HepG2 (cell line): ENCODE results near the gene DQX1. TPM values are rescaled to one million over a fixed set of nuclear protein-coding genes. Genes with fewer than 3 reads are reported as not detected.

ENCODE experiments used
- AHR ChIP-seq: IDR thresholded peaks from 2 replicates; pipeline ENCODE4 v1.6.1; 2018; ENCODE audit warnings: missing genetic modification reagents, missing compliant biosample characterization
- HDAC6 ChIP-seq: fragments of 200-600 bp; sonication (generic); IDR thresholded peaks from 2 replicates; pipeline ENCODE4 v1.7.0; 2017; ENCODE audit warnings: mild to moderate bottlenecking, antibody characterized with exemption, low read length, low read depth
- JDP2 ChIP-seq: sonication (generic); formaldehyde crosslinking; IDR thresholded peaks from 2 replicates; pipeline ENCODE4 v1.8.1; 2022; ENCODE audit warnings: missing genetic modification reagents, borderline replicate concordance
- MZF1 ChIP-seq: sonication (generic); formaldehyde crosslinking; IDR thresholded peaks from 2 replicates; pipeline ENCODE4 v1.8.1; 2023; ENCODE audit warnings: mild to moderate bottlenecking, missing genetic modification reagents, borderline replicate concordance
- PCBP2 ChIP-seq: fragments of 200-400 bp; formaldehyde crosslinking; optimal IDR thresholded peaks from 2 replicates; pipeline ENCODE3; 2018; ENCODE audit warnings: low read length, low read depth; ENCODE audit not compliant: poor library complexity, severe bottlenecking
- SP2 ChIP-seq: sonication (generic); formaldehyde crosslinking; IDR thresholded peaks from 2 replicates; pipeline ENCODE4 v1.5.1; 2020; ENCODE audit warnings: mild to moderate bottlenecking, missing genetic modification reagents
- ZBTB3 ChIP-seq: sonication (generic); formaldehyde crosslinking; IDR thresholded peaks from 2 replicates; pipeline ENCODE4 v1.4.0; 2020; ENCODE audit warnings: low read depth, mild to moderate bottlenecking, moderate library complexity, missing genetic modification reagents, borderline replicate concordance
- ZNF256 ChIP-seq: sonication (generic); formaldehyde crosslinking; conservative IDR thresholded peaks from 2 replicates; pipeline ENCODE4 v1.4.0; 2020; ENCODE audit warnings: missing genetic modification reagents
- ZNF33A ChIP-seq: sonication (generic); formaldehyde crosslinking; IDR thresholded peaks from 2 replicates; pipeline ENCODE4 v1.5.1; 2020; ENCODE audit warnings: missing genetic modification reagents, mild to moderate bottlenecking, moderate library complexity, borderline replicate concordance
- ZNF33B ChIP-seq: sonication (generic); formaldehyde crosslinking; IDR thresholded peaks from 2 replicates; pipeline ENCODE4 v1.5.1; 2020; ENCODE audit warnings: mild to moderate bottlenecking, missing genetic modification reagents
- ZNF547 ChIP-seq: sonication (generic); formaldehyde crosslinking; IDR thresholded peaks from 2 replicates; pipeline ENCODE4 v1.5.1; 2020; ENCODE audit warnings: mild to moderate bottlenecking, missing genetic modification reagents
- ZNF790 ChIP-seq: sonication (generic); formaldehyde crosslinking; IDR thresholded peaks from 2 replicates; pipeline ENCODE4 v1.8.0; 2022; ENCODE audit warnings: missing genetic modification reagents, mild to moderate bottlenecking, borderline replicate concordance
- polyA plus RNA-seq, 8 experiments: library from polyadenylated mRNA; depleted of rRNA in 3 of 8; stranded (reverse) in 7 of 8; unstranded in 1 of 8; fragments of >200 nt; fragmentation: Illumina TruSeq in 4 of 8; extraction: Trizol in 4 of 8; gene quantifications; 2 replicates each; pipeline versions ENCODE4 v1.2.1 to v1.2.3, GENCODE V29; 2011 to 2016; ENCODE audit warnings: low read depth in 4 of 8, missing spikeins in 1 of 8, mixed read lengths in 1 of 8; ENCODE audit not compliant: insufficient read depth in 1 of 8
- total RNA-seq, 5 experiments: library from RNA; depleted of rRNA; stranded (reverse); fragments of >200 nt; fragmentation: Illumina TruSeq; extraction: Trizol; gene quantifications; 2 replicates each; pipeline ENCODE4 v1.2.3, GENCODE V29; 2016; ENCODE audit warnings: low read depth in 1 of 5
- TF ChIP-seq, protein P1 (sequence below): sonication (generic); formaldehyde crosslinking; IDR thresholded peaks from 2 replicates; pipeline ENCODE4 v1.4.0; 2020; ENCODE audit warnings: missing genetic modification reagents, borderline replicate concordance
- TF ChIP-seq, protein P2 (sequence below): sonication (generic); formaldehyde crosslinking; IDR thresholded peaks from 2 replicates; pipeline ENCODE4 v1.8.1; 2022; ENCODE audit warnings: mild to moderate bottlenecking, missing genetic modification reagents
- TF ChIP-seq, protein P3 (sequence below): sonication (generic); formaldehyde crosslinking; IDR thresholded peaks from 2 replicates; pipeline ENCODE4 v1.4.0; 2020; ENCODE audit warnings: missing genetic modification reagents

DQX1 gene
- total and polyA plus RNA-seq, 2 of the 13 experiments (the other 11 are each of a cell fraction or from before 2014, with no cell fraction given): 27.6 to 89.8 TPM

DNA sequence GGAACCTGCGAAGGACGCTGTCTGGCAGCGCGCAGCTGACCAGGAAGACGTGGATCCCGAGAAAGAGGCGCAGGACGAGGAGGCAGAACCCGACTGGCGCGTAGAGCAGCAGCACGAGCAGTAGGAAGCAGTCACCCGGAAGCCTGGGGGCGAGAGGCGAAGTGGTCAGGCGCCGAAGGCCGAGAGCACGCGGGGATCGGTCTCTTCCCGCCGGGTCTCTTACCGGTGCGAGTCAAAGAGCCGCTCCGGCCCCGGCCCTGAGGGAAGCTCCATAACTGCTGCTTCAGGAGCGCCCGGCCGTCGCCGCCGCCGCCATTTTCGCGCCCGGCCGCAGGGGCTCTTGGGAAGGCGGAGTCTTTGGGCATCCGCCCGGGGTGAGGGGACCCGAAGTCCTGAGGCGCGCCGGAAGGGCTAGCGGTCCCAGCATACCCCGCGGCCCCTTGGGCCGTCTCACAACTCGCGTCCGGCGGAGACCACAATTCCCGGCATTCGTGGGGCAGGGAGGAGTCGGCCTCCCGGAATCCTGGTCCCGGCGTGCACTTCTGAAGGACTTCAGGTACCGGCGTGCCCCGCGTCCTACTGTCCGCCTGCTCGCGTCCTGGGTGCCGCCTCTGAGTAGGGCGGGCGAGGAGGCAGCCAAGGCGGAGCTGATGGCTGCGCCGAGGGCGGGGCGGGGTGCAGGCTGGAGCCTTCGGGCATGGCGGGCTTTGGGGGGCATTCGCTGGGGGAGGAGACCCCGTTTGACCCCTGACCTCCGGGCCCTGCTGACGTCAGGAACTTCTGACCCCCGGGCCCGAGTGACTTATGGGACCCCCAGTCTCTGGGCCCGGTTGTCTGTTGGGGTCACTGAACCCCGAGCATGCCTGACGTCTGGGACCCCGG lies 3.6 kb upstream of the DQX1 start, which contains the start of the genes AUP1 and HTRA2 (continued):
- TF ChIP-seq, protein P1, sequence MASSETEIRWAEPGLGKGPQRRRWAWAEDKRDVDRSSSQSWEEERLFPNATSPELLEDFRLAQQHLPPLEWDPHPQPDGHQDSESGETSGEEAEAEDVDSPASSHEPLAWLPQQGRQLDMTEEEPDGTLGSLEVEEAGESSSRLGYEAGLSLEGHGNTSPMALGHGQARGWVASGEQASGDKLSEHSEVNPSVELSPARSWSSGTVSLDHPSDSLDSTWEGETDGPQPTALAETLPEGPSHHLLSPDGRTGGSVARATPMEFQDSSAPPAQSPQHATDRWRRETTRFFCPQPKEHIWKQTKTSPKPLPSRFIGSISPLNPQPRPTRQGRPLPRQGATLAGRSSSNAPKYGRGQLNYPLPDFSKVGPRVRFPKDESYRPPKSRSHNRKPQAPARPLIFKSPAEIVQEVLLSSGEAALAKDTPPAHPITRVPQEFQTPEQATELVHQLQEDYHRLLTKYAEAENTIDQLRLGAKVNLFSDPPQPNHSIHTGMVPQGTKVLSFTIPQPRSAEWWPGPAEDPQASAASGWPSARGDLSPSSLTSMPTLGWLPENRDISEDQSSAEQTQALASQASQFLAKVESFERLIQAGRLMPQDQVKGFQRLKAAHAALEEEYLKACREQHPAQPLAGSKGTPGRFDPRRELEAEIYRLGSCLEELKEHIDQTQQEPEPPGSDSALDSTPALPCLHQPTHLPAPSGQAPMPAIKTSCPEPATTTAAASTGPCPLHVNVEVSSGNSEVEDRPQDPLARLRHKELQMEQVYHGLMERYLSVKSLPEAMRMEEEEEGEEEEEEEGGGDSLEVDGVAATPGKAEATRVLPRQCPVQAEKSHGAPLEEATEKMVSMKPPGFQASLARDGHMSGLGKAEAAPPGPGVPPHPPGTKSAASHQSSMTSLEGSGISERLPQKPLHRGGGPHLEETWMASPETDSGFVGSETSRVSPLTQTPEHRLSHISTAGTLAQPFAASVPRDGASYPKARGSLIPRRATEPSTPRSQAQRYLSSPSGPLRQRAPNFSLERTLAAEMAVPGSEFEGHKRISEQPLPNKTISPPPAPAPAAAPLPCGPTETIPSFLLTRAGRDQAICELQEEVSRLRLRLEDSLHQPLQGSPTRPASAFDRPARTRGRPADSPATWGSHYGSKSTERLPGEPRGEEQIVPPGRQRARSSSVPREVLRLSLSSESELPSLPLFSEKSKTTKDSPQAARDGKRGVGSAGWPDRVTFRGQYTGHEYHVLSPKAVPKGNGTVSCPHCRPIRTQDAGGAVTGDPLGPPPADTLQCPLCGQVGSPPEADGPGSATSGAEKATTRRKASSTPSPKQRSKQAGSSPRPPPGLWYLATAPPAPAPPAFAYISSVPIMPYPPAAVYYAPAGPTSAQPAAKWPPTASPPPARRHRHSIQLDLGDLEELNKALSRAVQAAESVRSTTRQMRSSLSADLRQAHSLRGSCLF (CRISPR knock-in tag): no peak
- TF ChIP-seq ZNF256 (0 out of 2 replicates have a peak, but pooled peaks have one; percentile 35), PCBP2 (no peak), ZBTB3 (CRISPR knock-in tag) (peak; percentile 81; the same call in 1 of the 2 replicates), MZF1 (CRISPR knock-in tag) (no peak), ZNF547 (peak; percentile 73), ZNF790 (peak; percentile 66; the same call in 1 of the 2 replicates), SP2 (CRISPR knock-in tag) (peak; percentile 67; the same call in 1 of the 2 replicates), JDP2 (CRISPR knock-in tag) (no peak), AHR (no peak), ZNF33A (CRISPR knock-in tag) (no peak), ZNF33B (CRISPR knock-in tag) (no peak; the same call in none of the 2 replicates), HDAC6 (no peak)
- TF ChIP-seq, protein P2, sequence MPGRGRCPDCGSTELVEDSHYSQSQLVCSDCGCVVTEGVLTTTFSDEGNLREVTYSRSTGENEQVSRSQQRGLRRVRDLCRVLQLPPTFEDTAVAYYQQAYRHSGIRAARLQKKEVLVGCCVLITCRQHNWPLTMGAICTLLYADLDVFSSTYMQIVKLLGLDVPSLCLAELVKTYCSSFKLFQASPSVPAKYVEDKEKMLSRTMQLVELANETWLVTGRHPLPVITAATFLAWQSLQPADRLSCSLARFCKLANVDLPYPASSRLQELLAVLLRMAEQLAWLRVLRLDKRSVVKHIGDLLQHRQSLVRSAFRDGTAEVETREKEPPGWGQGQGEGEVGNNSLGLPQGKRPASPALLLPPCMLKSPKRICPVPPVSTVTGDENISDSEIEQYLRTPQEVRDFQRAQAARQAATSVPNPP: peak; percentile 21; the same call in 1 of the 2 replicates
- TF ChIP-seq, protein P3, sequence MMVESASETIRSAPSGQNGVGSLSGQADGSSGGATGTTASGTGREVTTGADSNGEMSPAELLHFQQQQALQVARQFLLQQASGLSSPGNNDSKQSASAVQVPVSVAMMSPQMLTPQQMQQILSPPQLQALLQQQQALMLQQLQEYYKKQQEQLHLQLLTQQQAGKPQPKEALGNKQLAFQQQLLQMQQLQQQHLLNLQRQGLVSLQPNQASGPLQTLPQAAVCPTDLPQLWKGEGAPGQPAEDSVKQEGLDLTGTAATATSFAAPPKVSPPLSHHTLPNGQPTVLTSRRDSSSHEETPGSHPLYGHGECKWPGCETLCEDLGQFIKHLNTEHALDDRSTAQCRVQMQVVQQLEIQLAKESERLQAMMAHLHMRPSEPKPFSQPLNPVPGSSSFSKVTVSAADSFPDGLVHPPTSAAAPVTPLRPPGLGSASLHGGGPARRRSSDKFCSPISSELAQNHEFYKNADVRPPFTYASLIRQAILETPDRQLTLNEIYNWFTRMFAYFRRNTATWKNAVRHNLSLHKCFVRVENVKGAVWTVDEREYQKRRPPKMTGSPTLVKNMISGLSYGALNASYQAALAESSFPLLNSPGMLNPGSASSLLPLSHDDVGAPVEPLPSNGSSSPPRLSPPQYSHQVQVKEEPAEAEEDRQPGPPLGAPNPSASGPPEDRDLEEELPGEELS: peak; percentile 67; the same call in 1 of the 2 replicates
